ENCODE measurements around the gene GPN2.

GPN2 gene

GRCh38 chr1:26832249-26832960, 57.7 kb downstream of the GPN2 start:
- DNase-seq (ENCODE audit: low read depth): no peak
- H3K4me3 ChIP-seq (ENCODE audit: low read depth, low read length): no peak overlapping the region

GRCh38 chr1:26831546-26832248, 58.4 kb downstream of the GPN2 start:
- no peak overlapping the region for H3K4me3 ChIP-seq (ENCODE audit: low read depth, low read length)
- no peak for DNase-seq (ENCODE audit: low read depth)
- no peak for TF ChIP-seq CTCF (IDR thresholded peaks at IDR 0.05; ENCODE audit: insufficient read depth, low read depth, low read length, missing control alignments)

More at GRCh38 chr1:26832249-26832960, 57.7 kb downstream of the GPN2 start:
- no peak for TF ChIP-seq CTCF (IDR thresholded peaks at IDR 0.05; ENCODE audit: insufficient read depth, low read depth, low read length, missing control alignments)

- no peak overlapping the region for H3K4me3 ChIP-seq (ENCODE audit: low read depth, low read length)
- TF ChIP-seq CTCF (IDR thresholded peaks at IDR 0.05; ENCODE audit: insufficient read depth, low read depth, low read length, missing control alignments): no peak
- no peak for DNase-seq (ENCODE audit: low read depth)
Measured at GRCh38 chr1:26831059-26831458, 59.0 kb downstream of the GPN2 start.

GRCh38 chr1:26829184-26829911, 60.7 kb downstream of the GPN2 start:
- peak overlapping the region; percentile 65 for H3K4me3 ChIP-seq (ENCODE audit: low read depth, low read length)
- no peak for DNase-seq (ENCODE audit: low read depth)
- no peak for TF ChIP-seq CTCF (IDR thresholded peaks at IDR 0.05; ENCODE audit: insufficient read depth, low read depth, low read length, missing control alignments)

GRCh38 chr1:26828411-26828991, 61.6 kb downstream of the GPN2 start:
- no peak for TF ChIP-seq CTCF (IDR thresholded peaks at IDR 0.05; ENCODE audit: insufficient read depth, low read depth, low read length, missing control alignments)
- DNase-seq (ENCODE audit: low read depth): peak; percentile 66
- H3K4me3 ChIP-seq (ENCODE audit: low read depth, low read length): peak overlapping the region; percentile 65

- no peak for DNase-seq (ENCODE audit: low read depth)
- H3K4me3 ChIP-seq (ENCODE audit: low read depth, low read length): peak overlapping the region; percentile 65
- no peak for TF ChIP-seq CTCF (IDR thresholded peaks at IDR 0.05; ENCODE audit: insufficient read depth, low read depth, low read length, missing control alignments)
Measured at GRCh38 chr1:26827663-26828062, 62.4 kb downstream of the GPN2 start.
